GM20000 (cell line): ENCODE results near the gene RIN1.
A peak's percentile ranks its signal among the peaks of the same experiment; 100 is the strongest.

Source experiments
- DNase-seq: peaks from one replicate; pipeline ENCODE4 v3.0.0; 2012; ENCODE audit warnings: low spot score
- CTCF ChIP-seq: IDR thresholded peaks from 2 replicates; pipeline ENCODE4 v1.5.1; 2012; ENCODE audit warnings: mild to moderate bottlenecking, control low read depth; ENCODE audit errors: extremely low read depth, missing control alignments

The RIN1 gene

GRCh38 chr11:66368484-66368883, 32.2 kb upstream of the RIN1 start:
- TF ChIP-seq CTCF = no peak
- DNase-seq = no peak

- peak; percentile 4 for DNase-seq
- TF ChIP-seq CTCF = no peak
Measured at GRCh38 chr11:66367561-66368312, 31.5 kb upstream of the RIN1 start.

GRCh38 chr11:66366844-66367477, 30.7 kb upstream of the RIN1 start:
- DNase-seq = peak; percentile 3
- no peak for TF ChIP-seq CTCF

GRCh38 chr11:66365711-66366619, 29.7 kb upstream of the RIN1 start:
- no peak for TF ChIP-seq CTCF
- peak; percentile 5 for DNase-seq

- no peak for TF ChIP-seq CTCF
- DNase-seq = peak; percentile 6
Measured at GRCh38 chr11:66365166-66365565, 28.9 kb upstream of the RIN1 start.

GRCh38 chr11:66363805-66364535, 27.7 kb upstream of the RIN1 start:
- TF ChIP-seq CTCF = peak; percentile 85
- DNase-seq = peak; percentile 81
